ENCODE measurements around the gene SEMA3B. TPM values are rescaled to one million over a fixed set of nuclear protein-coding genes. Genes with fewer than 3 reads are reported as not detected.

Gene SEMA3B
- total and polyA plus RNA-seq, 2 of the 4 experiments (the other 2 are of a cell fraction), result 4.3 to 29.3 TPM

DNA sequence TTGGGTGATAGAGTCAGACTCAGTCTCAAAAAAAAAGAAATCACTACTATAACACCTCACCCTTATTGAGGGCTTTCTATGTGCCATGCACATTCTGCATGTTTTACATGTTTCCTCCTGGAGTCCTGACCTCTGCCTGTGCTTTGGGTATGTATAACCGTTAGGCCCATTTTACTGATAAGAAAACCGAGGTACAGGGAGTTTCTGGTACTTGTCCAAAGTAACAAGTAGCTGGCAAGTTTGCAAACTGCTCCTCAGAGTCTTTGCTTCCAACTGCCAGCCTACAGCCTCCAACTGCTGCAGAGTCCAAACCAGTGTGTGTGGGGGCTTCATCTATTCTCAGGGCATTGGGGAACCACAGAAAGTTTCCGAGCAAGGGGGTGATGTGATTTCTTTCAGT, 36.6 kb upstream of the SEMA3B start:
- H4K5ac ChIP-seq (ENCODE audit: low read depth, low read length), result no peak overlapping the region
- H3K23ac ChIP-seq (ENCODE audit: low read depth, low read length), result no peak overlapping the region
- H3K9me1 ChIP-seq (ENCODE audit: insufficient read depth, low read length), result peaks cover 9% of the 10 kb centered on the region; the same call in 1 of the 2 replicates
- H3K56ac ChIP-seq (ENCODE audit: extremely low read depth, insufficient read depth, low read length), result no peak overlapping the region
- no peak overlapping the region for H4K8ac ChIP-seq (ENCODE audit: low read depth in 2 of 2, low read length in 2 of 2)
- H2BK5ac ChIP-seq (ENCODE audit: low read depth, low read length, poor library complexity, severe bottlenecking), result no peak overlapping the region
- no peak overlapping the region for H3K9ac ChIP-seq (ENCODE audit: low read depth, low read length)
- ATAC-seq (ENCODE audit: low read depth) (no peak), DNase-seq (no peak)
- TF ChIP-seq RAD21 (IDR thresholded peaks at IDR 0.05; ENCODE audit: low read length), result no peak
- TF ChIP-seq, protein P1, sequence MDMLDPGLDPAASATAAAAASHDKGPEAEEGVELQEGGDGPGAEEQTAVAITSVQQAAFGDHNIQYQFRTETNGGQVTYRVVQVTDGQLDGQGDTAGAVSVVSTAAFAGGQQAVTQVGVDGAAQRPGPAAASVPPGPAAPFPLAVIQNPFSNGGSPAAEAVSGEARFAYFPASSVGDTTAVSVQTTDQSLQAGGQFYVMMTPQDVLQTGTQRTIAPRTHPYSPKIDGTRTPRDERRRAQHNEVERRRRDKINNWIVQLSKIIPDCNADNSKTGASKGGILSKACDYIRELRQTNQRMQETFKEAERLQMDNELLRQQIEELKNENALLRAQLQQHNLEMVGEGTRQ (IDR thresholded peaks at IDR 0.05; ENCODE audit: low read depth, low read length), result no peak
- TF ChIP-seq, protein P2, sequence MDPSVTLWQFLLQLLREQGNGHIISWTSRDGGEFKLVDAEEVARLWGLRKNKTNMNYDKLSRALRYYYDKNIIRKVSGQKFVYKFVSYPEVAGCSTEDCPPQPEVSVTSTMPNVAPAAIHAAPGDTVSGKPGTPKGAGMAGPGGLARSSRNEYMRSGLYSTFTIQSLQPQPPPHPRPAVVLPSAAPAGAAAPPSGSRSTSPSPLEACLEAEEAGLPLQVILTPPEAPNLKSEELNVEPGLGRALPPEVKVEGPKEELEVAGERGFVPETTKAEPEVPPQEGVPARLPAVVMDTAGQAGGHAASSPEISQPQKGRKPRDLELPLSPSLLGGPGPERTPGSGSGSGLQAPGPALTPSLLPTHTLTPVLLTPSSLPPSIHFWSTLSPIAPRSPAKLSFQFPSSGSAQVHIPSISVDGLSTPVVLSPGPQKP (IDR thresholded peaks at IDR 0.05; ENCODE audit: borderline replicate concordance, low read depth, low read length), result no peak
- no peak for TF ChIP-seq MXI1 (IDR thresholded peaks at IDR 0.05; ENCODE audit: borderline replicate concordance, low read depth, low read length)
- TF ChIP-seq MAFK (IDR thresholded peaks at IDR 0.05; ENCODE audit: low read depth, low read length), result no peak
- TF ChIP-seq NFE2L2 (IDR thresholded peaks at IDR 0.05; ENCODE audit: low read depth, low read length), result no peak
- no peak for TF ChIP-seq BHLHE40 (IDR thresholded peaks at IDR 0.05; ENCODE audit: low read depth, low read length)
- no peak for TF ChIP-seq POLR2A (IDR thresholded peaks at IDR 0.05; ENCODE audit: low read depth, low read length)
- TF ChIP-seq MAZ (IDR thresholded peaks at IDR 0.05; ENCODE audit: borderline replicate concordance, low read depth, low read length), result no peak
- TF ChIP-seq RCOR1 (IDR thresholded peaks at IDR 0.05; ENCODE audit: insufficient replicate concordance, low read length), result no peak
- TF ChIP-seq FOS (IDR thresholded peaks at IDR 0.05; ENCODE audit: low read depth, low read length), result no peak
- TF ChIP-seq SMC3 (IDR thresholded peaks at IDR 0.05; ENCODE audit: low read depth, low read length), result no peak
- no peak for TF ChIP-seq RFX5 (IDR thresholded peaks at IDR 0.05; ENCODE audit: low read depth, low read length)
- TF ChIP-seq CHD1 (IDR thresholded peaks at IDR 0.05; ENCODE audit: low read depth, low read length), result no peak
- TF ChIP-seq CEBPB (IDR thresholded peaks at IDR 0.05; ENCODE audit: low read depth, low read length), result no peak
- H4K91ac ChIP-seq (ENCODE audit: insufficient read depth, low read depth, low read length), result no peak overlapping the region
- no peaks in the 10 kb centered on the region for H3K9me3 ChIP-seq (ENCODE audit: control insufficient read depth, insufficient read depth, low read length)
- no peak overlapping the region for H3K14ac ChIP-seq (replicated peaks; ENCODE audit: low read depth, low read length)
- H3K36me3 ChIP-seq (ENCODE audit: control insufficient read depth, insufficient read depth, low read length), result no peaks in the 10 kb centered on the region
- H3K4me2 ChIP-seq (ENCODE audit: low read depth, low read length), result no peak overlapping the region
- H3K4ac ChIP-seq (ENCODE audit: low read depth, low read length), result no peak overlapping the region
- no peak overlapping the region for H3K4me3 ChIP-seq (ENCODE audit: insufficient read depth, low read depth, low read length)
- no peak overlapping the region for H3K18ac ChIP-seq (ENCODE audit: low read depth, low read length)
- H2BK15ac ChIP-seq (ENCODE audit: low read depth, low read length), result no peak overlapping the region
- H3K27ac ChIP-seq (ENCODE audit: insufficient read depth, low read length), result no peak overlapping the region
- H2BK20ac ChIP-seq (ENCODE audit: low read depth, low read length), result no peak overlapping the region
- H4K20me1 ChIP-seq (ENCODE audit: insufficient read depth, low read length), result peaks cover 11% of the 10 kb centered on the region; the same call in 1 of the 2 replicates
- in situ Hi-C loops (cut with MboI; ENCODE audit: low sequenced_read_pairs) (no loop called here), intact Hi-C loops (cut with micrococcal nuclease) (no loop called here), dilution Hi-C loops (cut with HindIII; ENCODE audit: low sequenced_read_pairs, unreplicated experiment) (no loop called here)
- no peak overlapping the region for H2AK9ac ChIP-seq (replicated peaks; ENCODE audit: low read depth, low read length, poor library complexity)
- no TSS peak for BruUV-seq (replicated peaks)
- peaks cover 5% of the 10 kb centered on the region for H3K4me1 ChIP-seq (ENCODE audit: control insufficient read depth, insufficient read depth, low read length)
- WGBS, 2 experiments (ENCODE audit: extremely low coverage in 2 of 2, insufficient read length in 1 of 2), result 80% methylated on average over 1 of the region's 3 CpGs; no CpG with 5 or more reads in 1 of the 2 experiments
- H2AK5ac ChIP-seq (ENCODE audit: low read depth, low read length), result no peak overlapping the region
- H2BK120ac ChIP-seq (ENCODE audit: low read depth, low read length), result no peak overlapping the region
- POLR2A ChIA-PET (ENCODE audit: unreplicated experiment), result no interaction called here
- no peak overlapping the region for H2AFZ ChIP-seq (replicated peaks; ENCODE audit: low read length, poor library complexity)
- peaks cover 0 to 16% of the 10 kb centered on the region in 2 experiments; a peak in 2 of 4 replicates for H3K79me1 ChIP-seq (ENCODE audit: low read depth in 1 of 2, low read length in 2 of 2)
- no peaks in the 10 kb centered on the region for H3K27me3 ChIP-seq (ENCODE audit: control insufficient read depth, insufficient read depth, low read length)
- CTCF ChIA-PET, result no interaction called here
